HepG2 (cell line): ENCODE measurements around the gene MORC3. TPM values are rescaled to one million over a fixed set of nuclear protein-coding genes. Genes with fewer than 3 reads are reported as not detected.

ENCODE experiments used
- AHDC1 ChIP-seq: sonication (generic); formaldehyde crosslinking; IDR thresholded peaks from 2 replicates; pipeline ENCODE4 v1.5.1; 2020; ENCODE audit warnings: mild to moderate bottlenecking, missing genetic modification reagents, borderline replicate concordance
- ARNTL ChIP-seq: sonication (generic); formaldehyde crosslinking; IDR thresholded peaks from 2 replicates; pipeline ENCODE4 v1.4.0; 2020; ENCODE audit warnings: mild to moderate bottlenecking, missing genetic modification reagents
- IKZF1 ChIP-seq: fragments of 450-650 bp; IDR thresholded peaks from 2 replicates; pipeline ENCODE4 v1.7.1; 2016
- MED13 ChIP-seq: sonication (generic); formaldehyde crosslinking; IDR thresholded peaks from 2 replicates; pipeline ENCODE4 v1.5.0; 2020; ENCODE audit warnings: missing genetic modification reagents
- RFX1 ChIP-seq: fragments of 450-650 bp; IDR thresholded peaks from 2 replicates; pipeline ENCODE4 v1.6.1; 2017
- SETDB1 ChIP-seq: sonication (generic); formaldehyde crosslinking; IDR thresholded peaks from 2 replicates; pipeline ENCODE4 v1.5.1; 2020; ENCODE audit warnings: missing genetic modification reagents, mild to moderate bottlenecking, borderline replicate concordance
- ZNF256 ChIP-seq: sonication (generic); formaldehyde crosslinking; conservative IDR thresholded peaks from 2 replicates; pipeline ENCODE4 v1.4.0; 2020; ENCODE audit warnings: missing genetic modification reagents
- polyA plus RNA-seq, 8 experiments: library from polyadenylated mRNA; depleted of rRNA in 3 of 8; stranded (reverse) in 7 of 8; unstranded in 1 of 8; fragments of >200 nt; fragmentation: Illumina TruSeq in 4 of 8; extraction: Trizol in 4 of 8; gene quantifications; 2 replicates each; pipeline versions ENCODE4 v1.2.1 to v1.2.3, GENCODE V29; 2011 to 2016; ENCODE audit warnings: low read depth in 4 of 8, missing spikeins in 1 of 8, mixed read lengths in 1 of 8; ENCODE audit not compliant: insufficient read depth in 1 of 8
- total RNA-seq, 5 experiments: library from RNA; depleted of rRNA; stranded (reverse); fragments of >200 nt; fragmentation: Illumina TruSeq; extraction: Trizol; gene quantifications; 2 replicates each; pipeline ENCODE4 v1.2.3, GENCODE V29; 2016; ENCODE audit warnings: low read depth in 1 of 5
- TF ChIP-seq, protein P1 (sequence below), 2 experiments: sonication (generic) in 1 of 2; formaldehyde crosslinking in 1 of 2; IDR thresholded peaks; 2 replicates each; pipeline versions ENCODE4 v1.6.1 to v1.9.0; 2014 to 2022; ENCODE audit warnings: antibody characterized with exemption in 1 of 2, borderline replicate concordance in 1 of 2, inconsistent platforms in 1 of 2, low read depth in 1 of 2, missing genetic modification reagents in 1 of 2
- TF ChIP-seq, protein P2 (sequence below): sonication (generic); formaldehyde crosslinking; IDR thresholded peaks from 2 replicates; pipeline ENCODE4 v1.9.0; 2021; ENCODE audit warnings: missing genetic modification reagents, mild to moderate bottlenecking, borderline replicate concordance
- TF ChIP-seq, protein P3 (sequence below): sonication (generic); formaldehyde crosslinking; IDR thresholded peaks from 2 replicates; pipeline ENCODE4 v1.4.0; 2020; ENCODE audit warnings: mild to moderate bottlenecking, missing genetic modification reagents
- TF ChIP-seq, protein P4 (sequence below): sonication (generic); formaldehyde crosslinking; IDR thresholded peaks from 2 replicates; pipeline ENCODE4 v1.4.0; 2020; ENCODE audit warnings: missing genetic modification reagents

MORC3 gene
- total and polyA plus RNA-seq, 2 of the 13 experiments (the other 11 are each of a cell fraction or from before 2014, with no cell fraction given), result 12.9 to 19.5 TPM

DNA sequence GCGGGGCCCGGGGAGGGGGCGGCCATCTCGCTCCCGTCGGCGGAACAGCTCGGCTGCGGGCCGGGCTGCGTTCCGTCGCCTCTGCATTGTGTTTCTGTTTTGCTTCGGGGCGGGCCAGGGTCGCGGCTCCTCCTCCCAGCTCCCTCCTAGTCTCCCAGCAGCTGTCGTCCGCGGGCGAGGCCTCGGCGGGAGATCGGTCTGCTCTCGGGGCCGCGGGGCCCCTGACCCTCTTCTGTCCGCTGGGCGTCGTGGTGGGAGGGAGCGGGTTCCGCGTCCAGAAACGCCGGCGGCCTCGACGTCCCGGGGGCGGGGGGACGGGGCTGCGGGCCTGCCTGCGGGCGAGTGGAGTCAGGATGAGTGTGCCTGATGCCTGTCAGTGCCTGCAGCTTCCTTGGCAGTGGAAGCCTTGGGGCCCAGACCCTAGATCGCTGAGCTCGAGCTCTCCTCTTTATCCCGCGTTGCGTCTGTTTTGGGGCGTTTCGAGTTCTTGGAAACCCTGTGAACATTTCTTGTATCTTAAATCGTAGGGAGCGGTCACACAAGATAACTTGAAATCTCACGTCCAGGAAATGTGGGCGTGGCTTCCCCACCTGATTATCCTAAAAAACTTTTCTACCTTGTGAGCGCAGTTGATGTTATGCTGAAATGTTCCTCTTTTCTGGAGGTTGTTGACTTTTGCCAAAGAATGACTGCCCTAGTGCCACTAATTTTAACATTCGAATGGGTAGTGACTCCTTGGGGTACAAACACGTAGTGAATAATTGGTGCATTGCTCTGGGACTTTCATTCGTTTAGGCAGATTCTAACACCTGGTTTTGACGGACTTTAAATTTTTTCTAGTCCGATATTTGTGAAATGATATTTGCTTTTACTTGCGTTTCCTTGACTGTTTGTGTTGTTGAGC is 676 bp downstream of the MORC3 start (continued):
- TF ChIP-seq, protein P1, sequence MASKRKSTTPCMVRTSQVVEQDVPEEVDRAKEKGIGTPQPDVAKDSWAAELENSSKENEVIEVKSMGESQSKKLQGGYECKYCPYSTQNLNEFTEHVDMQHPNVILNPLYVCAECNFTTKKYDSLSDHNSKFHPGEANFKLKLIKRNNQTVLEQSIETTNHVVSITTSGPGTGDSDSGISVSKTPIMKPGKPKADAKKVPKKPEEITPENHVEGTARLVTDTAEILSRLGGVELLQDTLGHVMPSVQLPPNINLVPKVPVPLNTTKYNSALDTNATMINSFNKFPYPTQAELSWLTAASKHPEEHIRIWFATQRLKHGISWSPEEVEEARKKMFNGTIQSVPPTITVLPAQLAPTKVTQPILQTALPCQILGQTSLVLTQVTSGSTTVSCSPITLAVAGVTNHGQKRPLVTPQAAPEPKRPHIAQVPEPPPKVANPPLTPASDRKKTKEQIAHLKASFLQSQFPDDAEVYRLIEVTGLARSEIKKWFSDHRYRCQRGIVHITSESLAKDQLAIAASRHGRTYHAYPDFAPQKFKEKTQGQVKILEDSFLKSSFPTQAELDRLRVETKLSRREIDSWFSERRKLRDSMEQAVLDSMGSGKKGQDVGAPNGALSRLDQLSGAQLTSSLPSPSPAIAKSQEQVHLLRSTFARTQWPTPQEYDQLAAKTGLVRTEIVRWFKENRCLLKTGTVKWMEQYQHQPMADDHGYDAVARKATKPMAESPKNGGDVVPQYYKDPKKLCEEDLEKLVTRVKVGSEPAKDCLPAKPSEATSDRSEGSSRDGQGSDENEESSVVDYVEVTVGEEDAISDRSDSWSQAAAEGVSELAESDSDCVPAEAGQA (IDR thresholded peaks at IDR 0.05; ENCODE audit: low read depth), result no peak
- TF ChIP-seq, protein P1 (CRISPR knock-in tag; IDR thresholded peaks at IDR 0.05; ENCODE audit: borderline replicate concordance), result no peak
- no peak for TF ChIP-seq ARNTL
- TF ChIP-seq, protein P2, sequence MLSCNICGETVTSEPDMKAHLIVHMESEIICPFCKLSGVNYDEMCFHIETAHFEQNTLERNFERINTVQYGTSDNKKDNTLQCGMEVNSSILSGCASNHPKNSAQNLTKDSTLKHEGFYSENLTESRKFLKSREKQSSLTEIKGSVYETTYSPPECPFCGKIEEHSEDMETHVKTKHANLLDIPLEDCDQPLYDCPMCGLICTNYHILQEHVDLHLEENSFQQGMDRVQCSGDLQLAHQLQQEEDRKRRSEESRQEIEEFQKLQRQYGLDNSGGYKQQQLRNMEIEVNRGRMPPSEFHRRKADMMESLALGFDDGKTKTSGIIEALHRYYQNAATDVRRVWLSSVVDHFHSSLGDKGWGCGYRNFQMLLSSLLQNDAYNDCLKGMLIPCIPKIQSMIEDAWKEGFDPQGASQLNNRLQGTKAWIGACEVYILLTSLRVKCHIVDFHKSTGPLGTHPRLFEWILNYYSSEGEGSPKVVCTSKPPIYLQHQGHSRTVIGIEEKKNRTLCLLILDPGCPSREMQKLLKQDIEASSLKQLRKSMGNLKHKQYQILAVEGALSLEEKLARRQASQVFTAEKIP (CRISPR knock-in tag), result no peak
- no peak for TF ChIP-seq SETDB1 (CRISPR knock-in tag)
- no peak for TF ChIP-seq RFX1
- TF ChIP-seq, protein P3, sequence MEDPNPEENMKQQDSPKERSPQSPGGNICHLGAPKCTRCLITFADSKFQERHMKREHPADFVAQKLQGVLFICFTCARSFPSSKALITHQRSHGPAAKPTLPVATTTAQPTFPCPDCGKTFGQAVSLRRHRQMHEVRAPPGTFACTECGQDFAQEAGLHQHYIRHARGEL (CRISPR knock-in tag), result no peak
- TF ChIP-seq, protein P4, sequence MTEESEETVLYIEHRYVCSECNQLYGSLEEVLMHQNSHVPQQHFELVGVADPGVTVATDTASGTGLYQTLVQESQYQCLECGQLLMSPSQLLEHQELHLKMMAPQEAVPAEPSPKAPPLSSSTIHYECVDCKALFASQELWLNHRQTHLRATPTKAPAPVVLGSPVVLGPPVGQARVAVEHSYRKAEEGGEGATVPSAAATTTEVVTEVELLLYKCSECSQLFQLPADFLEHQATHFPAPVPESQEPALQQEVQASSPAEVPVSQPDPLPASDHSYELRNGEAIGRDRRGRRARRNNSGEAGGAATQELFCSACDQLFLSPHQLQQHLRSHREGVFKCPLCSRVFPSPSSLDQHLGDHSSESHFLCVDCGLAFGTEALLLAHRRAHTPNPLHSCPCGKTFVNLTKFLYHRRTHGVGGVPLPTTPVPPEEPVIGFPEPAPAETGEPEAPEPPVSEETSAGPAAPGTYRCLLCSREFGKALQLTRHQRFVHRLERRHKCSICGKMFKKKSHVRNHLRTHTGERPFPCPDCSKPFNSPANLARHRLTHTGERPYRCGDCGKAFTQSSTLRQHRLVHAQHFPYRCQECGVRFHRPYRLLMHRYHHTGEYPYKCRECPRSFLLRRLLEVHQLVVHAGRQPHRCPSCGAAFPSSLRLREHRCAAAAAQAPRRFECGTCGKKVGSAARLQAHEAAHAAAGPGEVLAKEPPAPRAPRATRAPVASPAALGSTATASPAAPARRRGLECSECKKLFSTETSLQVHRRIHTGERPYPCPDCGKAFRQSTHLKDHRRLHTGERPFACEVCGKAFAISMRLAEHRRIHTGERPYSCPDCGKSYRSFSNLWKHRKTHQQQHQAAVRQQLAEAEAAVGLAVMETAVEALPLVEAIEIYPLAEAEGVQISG, result no peak
- no peak for TF ChIP-seq MED13 (CRISPR knock-in tag)
- no peak for TF ChIP-seq ZNF256 (CRISPR knock-in tag)
- TF ChIP-seq IKZF1, result no peak
- no peak for TF ChIP-seq AHDC1 (CRISPR knock-in tag)
